Activated CD4-positive, CD25-positive, alpha-beta regulatory T cell (primary cell): ENCODE results near the gene TMEM119.
"Not testable (repeated sequence)": the region's sequence is repeated elsewhere in the genome, so short reads cannot be mapped to it uniquely, and the experiment has no call there.

Experiments used
- DNase-seq, 4 experiments: peaks; one replicate each; lab custom pipeline; 2025; lab: John Stamatoyannopoulos, UW

TMEM119 gene

GRCh38 chr12:108565146-108565545 lies 32.7 kb downstream of the TMEM119 start:
- DNase-seq: no peak

DNA sequence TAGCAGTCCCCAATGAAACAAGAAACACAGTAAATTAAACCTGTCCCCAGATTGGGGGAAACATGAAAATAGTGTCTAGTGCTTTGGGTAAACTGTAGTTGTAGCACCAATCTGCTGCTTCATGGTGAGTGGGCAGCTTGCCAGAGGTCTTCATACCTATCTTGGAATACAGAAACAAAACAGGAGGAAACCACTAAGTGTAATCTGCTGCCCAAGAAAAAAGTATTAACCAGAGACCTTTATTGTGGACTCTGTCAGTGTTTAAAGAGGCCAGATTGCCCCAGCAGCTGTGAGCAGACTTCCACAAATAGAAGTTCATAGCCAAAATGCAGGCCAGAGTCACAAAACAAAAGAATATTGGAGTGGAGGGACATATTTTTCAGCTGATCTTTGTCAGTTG lies 33.2 kb downstream of the TMEM119 start:
- no peak for DNase-seq

- DNase-seq: no peak
Observed at GRCh38 chr12:108563804-108564151, 34.1 kb downstream of the TMEM119 start.

DNA sequence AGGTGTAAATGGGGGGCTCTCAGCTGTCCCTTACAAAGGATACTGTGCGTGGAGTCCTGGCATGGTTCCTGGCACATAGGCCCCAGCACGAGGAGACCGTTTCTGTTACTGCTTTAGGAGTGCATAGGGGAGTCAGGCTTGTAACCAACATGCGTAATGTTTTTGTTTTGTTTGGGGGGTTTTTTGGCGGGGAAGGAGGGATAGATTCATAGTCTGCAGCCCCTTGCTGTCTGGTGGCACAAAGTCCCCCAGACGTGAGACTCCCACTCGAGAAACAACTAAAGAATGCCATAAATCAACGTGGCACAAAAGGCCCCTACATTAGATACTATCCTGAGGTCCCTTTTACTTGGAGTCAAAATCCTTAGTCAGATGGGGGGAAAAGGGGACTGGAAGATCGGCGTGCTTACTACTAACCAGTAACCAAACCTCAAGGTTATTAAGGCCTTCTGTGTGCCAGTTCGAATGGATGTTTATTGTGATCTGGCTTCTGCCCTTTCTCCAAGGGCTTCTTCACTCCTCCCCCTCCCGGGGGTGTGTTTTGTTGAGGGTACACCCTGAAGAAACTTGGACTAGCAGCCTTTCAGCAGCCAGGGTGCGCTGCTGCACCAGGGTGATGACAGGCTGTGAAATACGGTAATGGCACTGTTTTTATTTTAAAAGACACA lies 34.6 kb downstream of the TMEM119 start:
- DNase-seq: peak; percentile 54 to 76 (median 69)

GRCh38 chr12:108562348-108563135 lies 35.3 kb downstream of the TMEM119 start, which contains the start of gene ISCU:
Gene ISCU (plus strand): TSS chr12:108562596. CDS start chr12:108562623, 27 bp downstream.
- peak; percentile 97 to 99 (median 97) for DNase-seq

- DNase-seq: no peak
Observed at GRCh38 chr12:108561852-108562347, 36.0 kb downstream of the TMEM119 start.

DNA sequence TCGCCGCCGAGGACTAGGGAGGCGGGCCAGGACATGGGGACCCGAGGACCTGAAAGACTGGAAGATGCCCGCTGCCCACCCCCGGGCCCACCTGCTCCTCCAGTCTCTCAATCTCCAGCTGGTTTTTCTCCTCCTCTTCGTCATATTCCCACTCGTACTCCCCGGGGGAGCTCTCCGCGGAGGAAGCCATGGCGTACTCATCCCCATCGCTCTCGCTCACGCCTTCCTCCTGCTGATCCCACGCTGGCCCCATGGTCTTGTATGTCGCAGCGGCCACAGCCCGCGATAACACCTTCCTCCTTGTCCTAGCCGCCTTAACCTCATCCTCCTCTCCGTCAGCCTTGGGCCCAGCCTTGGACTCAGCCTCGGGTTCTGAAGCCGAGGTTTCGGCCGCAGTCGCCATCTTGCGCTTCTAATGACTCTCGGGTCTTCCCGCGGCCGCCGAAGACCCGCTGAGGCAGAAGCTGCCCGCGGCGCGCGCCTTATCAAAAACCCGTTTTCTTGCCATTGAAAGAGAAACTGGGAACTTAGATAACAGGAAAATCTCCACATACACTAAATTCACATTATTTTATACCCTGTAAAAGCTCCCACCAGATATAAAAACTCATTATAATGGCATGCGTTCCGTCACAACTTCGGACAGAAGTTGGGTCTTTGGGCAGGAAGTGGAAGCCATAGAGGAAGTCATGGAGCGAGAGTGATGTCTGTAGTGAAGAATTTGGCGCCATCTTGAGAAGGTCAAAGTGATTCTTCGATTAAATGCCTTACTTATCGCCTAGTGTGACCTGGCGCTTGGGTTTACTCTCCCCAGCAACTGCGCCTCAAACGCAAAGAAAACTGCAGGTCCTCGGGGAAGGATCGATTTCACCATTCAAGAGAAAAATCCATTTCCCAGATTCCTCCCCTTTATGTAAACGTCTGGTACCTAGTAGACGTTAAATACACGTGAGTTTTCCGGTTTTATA lies 36.8 kb downstream of the TMEM119 start, which contains the start of gene SART3:
SART3 (minus strand) TSS at position 422 of the 968 bp plus-strand sequence; CDS start at position 403, 19 bp downstream.
- peak; percentile 55 to 65 (median 60) for DNase-seq

- DNase-seq: no peak
Observed at GRCh38 chr12:108560321-108560721, 37.6 kb downstream of the TMEM119 start.

GRCh38 chr12:108559748-108560147 lies 38.1 kb downstream of the TMEM119 start:
- no peak for DNase-seq

DNA sequence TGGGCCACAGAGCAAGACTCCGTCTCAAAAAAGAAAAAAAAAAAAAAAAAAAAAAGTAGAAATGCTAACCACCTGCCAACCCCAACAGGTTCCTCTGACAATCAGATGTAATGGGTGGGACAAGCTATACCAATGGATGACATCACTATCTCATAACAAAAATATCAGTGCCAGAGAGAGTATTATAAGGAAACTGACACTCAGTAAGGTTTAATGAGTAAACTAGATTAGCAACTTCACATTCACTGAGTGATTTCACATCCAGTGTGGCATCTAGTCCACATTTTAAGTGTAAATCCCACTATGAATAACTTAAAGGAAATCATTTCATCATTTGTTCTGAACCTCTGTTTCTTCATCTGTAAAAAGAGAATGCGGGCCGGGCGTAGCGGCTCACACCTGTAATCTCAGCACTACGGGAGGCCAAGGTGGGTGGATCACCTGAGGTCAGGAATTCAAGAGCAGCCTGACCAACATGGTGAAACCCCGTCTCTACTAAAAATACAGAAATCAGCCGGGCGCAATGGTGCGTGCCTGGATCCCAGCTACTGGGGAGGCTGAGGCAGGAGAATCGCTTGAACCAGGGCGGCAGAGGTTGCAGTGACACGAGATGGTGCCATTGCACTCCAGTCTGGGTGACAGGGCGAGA lies 38.8 kb downstream of the TMEM119 start:
- DNase-seq: no peak

DNA sequence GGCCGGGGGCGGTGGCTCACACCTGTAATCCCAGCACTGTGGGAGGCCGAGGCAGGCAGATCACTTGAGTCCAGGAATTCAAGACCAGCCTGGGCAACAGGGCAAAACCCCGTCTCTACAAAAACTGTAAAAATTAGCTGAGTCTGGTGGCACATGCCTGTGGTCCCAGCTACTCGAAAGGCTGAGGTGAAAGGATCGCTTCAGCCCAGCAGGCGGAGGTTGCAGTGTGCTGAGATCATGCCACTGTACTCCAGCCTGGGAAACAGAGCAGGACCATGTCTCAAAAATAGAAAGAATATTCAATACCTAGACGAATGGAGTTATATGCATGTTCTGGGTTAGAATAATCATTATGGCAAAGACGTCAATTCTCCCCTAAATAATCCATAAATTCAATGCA lies 42.5 kb downstream of the TMEM119 start:
- DNase-seq: not testable (repeated sequence)

DNA sequence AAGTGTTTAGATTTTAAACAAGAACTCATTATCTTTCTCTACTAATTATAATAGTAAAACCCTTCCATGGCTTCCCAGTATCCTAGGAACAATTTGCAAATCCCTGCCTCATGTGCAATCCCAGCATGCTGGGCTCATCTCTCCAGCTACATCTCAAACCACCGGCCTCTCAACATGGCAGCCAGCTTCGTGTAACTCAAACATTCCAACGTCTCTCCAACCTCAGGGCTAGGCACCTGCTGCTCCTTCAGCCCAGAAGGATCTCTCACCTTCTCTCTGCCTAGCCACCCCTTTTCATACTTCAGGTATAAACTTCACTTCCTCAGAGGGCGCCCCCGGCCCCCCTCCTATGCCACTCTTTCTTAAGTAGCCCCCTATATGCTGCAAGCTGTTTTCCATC lies 44.1 kb downstream of the TMEM119 start:
- no peak for DNase-seq

- DNase-seq: no peak
Observed at GRCh38 chr12:108551535-108551934, 46.3 kb downstream of the TMEM119 start.

DNA sequence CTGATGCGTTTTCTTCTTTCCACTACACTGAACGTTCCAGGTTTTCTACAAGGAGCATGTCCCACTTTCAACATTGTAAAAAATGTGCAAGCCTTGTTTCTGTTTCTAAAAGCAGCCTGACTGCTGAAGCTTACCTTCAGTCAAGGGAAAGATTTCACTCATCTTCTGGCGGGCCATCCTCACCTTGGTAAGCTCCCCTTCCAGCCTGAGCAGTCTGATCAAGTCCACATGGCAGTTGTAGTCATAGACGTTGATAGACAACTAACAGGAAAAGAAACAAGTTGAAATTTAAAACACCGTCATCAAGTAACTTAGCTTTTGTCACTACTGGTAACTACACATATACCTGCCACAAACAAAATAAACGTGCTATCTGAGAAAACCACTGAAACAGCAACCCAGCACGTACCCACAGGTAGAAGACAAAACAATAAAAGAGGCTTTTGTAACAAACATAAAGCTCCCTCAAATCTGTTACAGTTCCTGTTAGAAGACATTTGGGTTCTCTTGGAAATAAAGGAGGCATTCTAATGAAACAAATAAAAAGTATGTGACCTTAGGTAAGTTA lies 48.8 kb downstream of the TMEM119 start:
- DNase-seq: no peak

- DNase-seq: no peak
Observed at GRCh38 chr12:108547686-108548085, 50.2 kb downstream of the TMEM119 start.

GRCh38 chr12:108543652-108544051 lies 54.2 kb downstream of the TMEM119 start:
- DNase-seq: no peak

GRCh38 chr12:108542320-108542719 lies 55.6 kb downstream of the TMEM119 start:
- no peak for DNase-seq
